Smooth muscle cell (in vitro differentiated cells): ENCODE data around the gene DYRK2. TPM values are rescaled to one million over a fixed set of nuclear protein-coding genes. Genes with fewer than 3 reads are reported as not detected.

ENCODE experiments used
- DNase-seq: peaks from one replicate; lab custom pipeline; 2025; ENCODE audit not compliant: unreplicated experiment; lab: John Stamatoyannopoulos, UW
- H2AFZ ChIP-seq: fragments of 200-600 bp; sonication (generic); 2 replicates; pipeline ENCODE4 v1.6.0; 2016; ENCODE audit warnings: antibody characterized with exemption, low read depth, mild to moderate bottlenecking
- H3F3A ChIP-seq: fragments of 200-600 bp; sonication (generic); 2 replicates; pipeline ENCODE4 v1.6.0; 2017; ENCODE audit warnings: antibody characterized with exemption, low read depth
- H3K27ac ChIP-seq: fragments of 200-600 bp; sonication (generic); 2 replicates; pipeline ENCODE4 v1.5.1; 2016; ENCODE audit warnings: low read depth, mild to moderate bottlenecking
- H3K27me3 ChIP-seq: fragments of 200-600 bp; sonication (generic); 2 replicates; pipeline ENCODE4 v1.6.1; 2016; ENCODE audit warnings: low read depth, mild to moderate bottlenecking
- H3K36me3 ChIP-seq: fragments of 200-600 bp; sonication (generic); 2 replicates; pipeline ENCODE4 v1.5.1; 2016; ENCODE audit warnings: low read depth
- H3K4me1 ChIP-seq: fragments of 200-600 bp; sonication (generic); 2 replicates; pipeline ENCODE4 v1.5.1; 2016; ENCODE audit warnings: low read depth
- H3K4me2 ChIP-seq: fragments of 200-600 bp; sonication (generic); 2 replicates; pipeline ENCODE4 v1.6.0; 2016; ENCODE audit warnings: mild to moderate bottlenecking
- H3K4me3 ChIP-seq: fragments of 200-600 bp; sonication (generic); 2 replicates; pipeline ENCODE4 v1.5.1; 2016; ENCODE audit warnings: mild to moderate bottlenecking
- H3K79me2 ChIP-seq: fragments of 200-600 bp; sonication (generic); 2 replicates; pipeline ENCODE4 v1.6.0; 2016; ENCODE audit warnings: low read depth, mild to moderate bottlenecking
- H3K9ac ChIP-seq: fragments of 200-600 bp; sonication (generic); 2 replicates; pipeline ENCODE4 v1.6.0; 2016; ENCODE audit warnings: low read depth
- H3K9me3 ChIP-seq: fragments of 200-600 bp; sonication (generic); replicated peaks from 2 replicates; pipeline ENCODE4 v1.5.1; 2016; ENCODE audit warnings: low read depth
- H4K20me1 ChIP-seq: fragments of 200-600 bp; sonication (generic); 2 replicates; pipeline ENCODE4 v1.6.0; 2016; ENCODE audit warnings: low read depth
- WGBS: methylation state at CpG from one replicate; pipeline ENCODE4 v1.1.7; 2016; ENCODE audit warnings: low lambda C conversion rate; 5-methylcytosine and 5-hydroxymethylcytosine counted together
- polyA plus RNA-seq: library from polyadenylated mRNA; unstranded; fragments of >200 nt; fragmentation: Nextera tagmentation; extraction: Ambion mirVana; gene quantifications from 2 replicates; pipeline ENCODE4 v1.2.1, GENCODE V29; 2016
- total RNA-seq: library from RNA; depleted of rRNA; stranded (reverse); fragments of >200 nt; gene quantifications from 2 replicates; pipeline ENCODE4 v1.2.3, GENCODE V29; 2014
- TF ChIP-seq, protein P1 (sequence below): fragments of 200-600 bp; sonication (generic); IDR thresholded peaks from 2 replicates; pipeline ENCODE4 v1.5.1; 2017; ENCODE audit warnings: borderline replicate concordance, mild to moderate bottlenecking, antibody characterized with exemption; ENCODE audit not compliant: insufficient read depth, poor library complexity, severe bottlenecking

The DYRK2 gene
- total and polyA plus RNA-seq, 2 experiments from 2014 or later = 44.0 to 64.1 TPM

DNA sequence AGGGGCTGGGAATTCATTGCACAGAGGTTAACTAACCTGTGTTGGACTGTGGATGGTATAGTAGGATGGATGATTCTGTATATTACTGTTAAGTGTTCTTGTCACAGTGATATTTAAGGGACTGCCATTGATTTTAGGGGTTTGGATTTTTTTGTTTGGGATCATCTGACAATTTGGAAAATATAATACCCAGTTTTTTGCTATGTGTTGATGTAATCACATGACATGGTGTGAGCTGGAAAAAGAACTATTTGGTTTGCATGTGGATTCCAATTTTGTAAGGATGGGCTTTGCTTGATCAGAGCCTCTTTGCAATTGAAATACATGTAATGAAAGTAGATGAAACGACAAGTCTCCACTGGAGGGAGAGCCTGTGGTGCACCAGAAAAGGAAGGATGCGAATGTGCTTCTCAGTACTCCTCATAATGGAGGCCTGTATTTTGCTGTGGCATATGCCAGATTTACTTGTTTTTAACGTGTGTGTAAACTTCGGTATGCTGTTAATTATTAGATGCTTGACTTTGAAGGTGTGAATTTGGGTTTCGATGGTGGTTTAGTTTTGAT, 2.7 kb downstream of the DYRK2 start:
- Histone ChIP-seq H4K20me1 (peaks cover 65% of the 10 kb centered on the region), H3K79me2 (peaks cover 76% of the 10 kb centered on the region), H2AFZ (no peak overlapping the region), H3K36me3 (no peaks in the 10 kb centered on the region), H3K27ac (peak overlapping the region; percentile 96), H3F3A (peaks cover 24% of the 10 kb centered on the region), H3K27me3 (no peaks in the 10 kb centered on the region), H3K4me2 (peak overlapping the region; percentile 92), H3K4me3 (peak overlapping the region; percentile 94), H3K9me3 (no peaks in the 10 kb centered on the region), H3K4me1 (peaks cover 20% of the 10 kb centered on the region), H3K9ac (peak overlapping the region; percentile 94)
- DNase-seq = no peak
- TF ChIP-seq, protein P1, sequence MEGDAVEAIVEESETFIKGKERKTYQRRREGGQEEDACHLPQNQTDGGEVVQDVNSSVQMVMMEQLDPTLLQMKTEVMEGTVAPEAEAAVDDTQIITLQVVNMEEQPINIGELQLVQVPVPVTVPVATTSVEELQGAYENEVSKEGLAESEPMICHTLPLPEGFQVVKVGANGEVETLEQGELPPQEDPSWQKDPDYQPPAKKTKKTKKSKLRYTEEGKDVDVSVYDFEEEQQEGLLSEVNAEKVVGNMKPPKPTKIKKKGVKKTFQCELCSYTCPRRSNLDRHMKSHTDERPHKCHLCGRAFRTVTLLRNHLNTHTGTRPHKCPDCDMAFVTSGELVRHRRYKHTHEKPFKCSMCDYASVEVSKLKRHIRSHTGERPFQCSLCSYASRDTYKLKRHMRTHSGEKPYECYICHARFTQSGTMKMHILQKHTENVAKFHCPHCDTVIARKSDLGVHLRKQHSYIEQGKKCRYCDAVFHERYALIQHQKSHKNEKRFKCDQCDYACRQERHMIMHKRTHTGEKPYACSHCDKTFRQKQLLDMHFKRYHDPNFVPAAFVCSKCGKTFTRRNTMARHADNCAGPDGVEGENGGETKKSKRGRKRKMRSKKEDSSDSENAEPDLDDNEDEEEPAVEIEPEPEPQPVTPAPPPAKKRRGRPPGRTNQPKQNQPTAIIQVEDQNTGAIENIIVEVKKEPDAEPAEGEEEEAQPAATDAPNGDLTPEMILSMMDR = no peak
- 27% methylated on average over 5 of the region's 5 CpGs for WGBS

DNA sequence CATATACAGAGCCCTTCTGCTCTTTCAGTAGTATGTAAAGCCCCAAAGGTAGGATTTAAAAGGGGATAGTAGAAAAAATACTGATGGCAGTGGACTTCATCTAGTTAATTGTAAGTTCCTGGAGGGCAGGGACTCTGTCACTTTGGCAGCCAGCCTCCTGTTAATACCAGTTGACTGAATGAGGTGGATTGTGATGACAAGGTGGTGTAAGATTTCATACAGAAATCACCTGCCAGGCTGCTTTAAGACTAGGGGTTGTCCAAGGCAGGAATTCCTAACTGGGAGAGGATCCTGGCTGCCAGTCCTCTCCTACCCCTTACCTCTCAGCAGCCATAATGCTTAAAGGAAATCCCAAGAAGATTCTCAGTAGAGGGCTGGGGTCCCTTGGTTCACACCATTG, 7.3 kb downstream of the DYRK2 start:
- peaks cover 36% of the 10 kb centered on the region for H3K4me1 ChIP-seq
- DNase-seq = no peak
- peak overlapping the region; percentile 92 for H3K4me2 ChIP-seq
- no peak overlapping the region for H2AFZ ChIP-seq
- no peak overlapping the region for H3K4me3 ChIP-seq
- TF ChIP-seq, protein P1 = no peak
- H3K79me2 ChIP-seq = peaks cover 100% of the 10 kb centered on the region
- H3K27me3 ChIP-seq = no peaks in the 10 kb centered on the region
- no peaks in the 10 kb centered on the region for H3K9me3 ChIP-seq
- H3K9ac ChIP-seq = no peak overlapping the region
- peak overlapping the region; percentile 59 for H3K27ac ChIP-seq
- peaks cover 6% of the 10 kb centered on the region for H3K36me3 ChIP-seq
- peaks cover 100% of the 10 kb centered on the region for H4K20me1 ChIP-seq
- H3F3A ChIP-seq = peaks cover 31% of the 10 kb centered on the region

DNA sequence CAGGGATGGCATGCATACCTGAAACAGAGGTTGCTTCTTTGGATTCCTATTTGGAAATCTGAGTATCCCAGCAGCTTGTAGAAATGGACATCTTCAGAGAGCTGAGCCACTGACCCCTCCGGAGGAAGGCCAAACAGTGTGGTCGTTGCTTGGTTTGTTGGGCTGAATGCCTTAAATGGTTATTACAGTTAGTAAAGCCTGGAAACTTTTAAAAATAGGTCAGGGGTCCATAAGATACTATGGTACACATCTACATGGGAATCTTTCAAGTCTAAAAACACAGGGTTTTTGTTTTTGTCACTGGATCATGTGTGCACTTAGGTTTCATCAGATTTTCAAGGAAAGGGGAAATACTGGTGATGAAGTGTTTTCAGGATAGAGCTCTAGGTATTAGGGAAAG, 7.7 kb downstream of the DYRK2 start:
- DNase-seq = no peak
- Histone ChIP-seq H2AFZ (no peak overlapping the region), H3K79me2 (peaks cover 100% of the 10 kb centered on the region), H3K4me2 (peak overlapping the region; percentile 92), H3F3A (peaks cover 35% of the 10 kb centered on the region), H3K9me3 (no peaks in the 10 kb centered on the region), H3K27me3 (no peaks in the 10 kb centered on the region), H3K36me3 (peaks cover 6% of the 10 kb centered on the region), H3K4me1 (peaks cover 40% of the 10 kb centered on the region), H3K9ac (no peak overlapping the region), H3K27ac (peak overlapping the region; percentile 59), H4K20me1 (peaks cover 100% of the 10 kb centered on the region), H3K4me3 (no peak overlapping the region)
- 32% methylated on average over 2 of the region's 2 CpGs for WGBS
- TF ChIP-seq, protein P1 = no peak

DNA sequence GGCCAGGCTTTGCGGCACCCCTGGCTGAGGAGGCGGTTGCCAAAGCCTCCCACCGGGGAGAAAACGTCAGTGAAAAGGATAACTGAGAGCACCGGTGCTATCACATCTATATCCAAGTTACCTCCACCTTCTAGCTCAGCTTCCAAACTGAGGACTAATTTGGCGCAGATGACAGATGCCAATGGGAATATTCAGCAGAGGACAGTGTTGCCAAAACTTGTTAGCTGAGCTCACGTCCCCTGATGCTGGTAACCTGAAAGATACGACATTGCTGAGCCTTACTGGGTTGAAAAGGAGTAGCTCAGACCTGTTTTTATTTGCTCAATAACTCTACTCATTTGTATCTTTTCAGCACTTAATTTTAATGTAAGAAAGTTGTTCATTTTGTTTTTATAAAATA, 9.9 kb downstream of the DYRK2 start:
- H3K27ac ChIP-seq = peak overlapping the region; percentile 88
- TF ChIP-seq, protein P1 = no peak
- H3K4me2 ChIP-seq = peak overlapping the region; percentile 3
- no peaks in the 10 kb centered on the region for H3K9me3 ChIP-seq
- H3K9ac ChIP-seq = no peak overlapping the region
- H3K27me3 ChIP-seq = no peaks in the 10 kb centered on the region
- DNase-seq = no peak
- peaks cover 6% of the 10 kb centered on the region for H3K36me3 ChIP-seq
- 80% methylated on average over 8 of the region's 8 CpGs for WGBS
- peaks cover 52% of the 10 kb centered on the region for H3F3A ChIP-seq
- no peak overlapping the region for H3K4me3 ChIP-seq
- no peak overlapping the region for H2AFZ ChIP-seq
- peaks cover 95% of the 10 kb centered on the region for H3K79me2 ChIP-seq
- peaks cover 36% of the 10 kb centered on the region for H3K4me1 ChIP-seq
- peaks cover 99% of the 10 kb centered on the region for H4K20me1 ChIP-seq
